NT2/D1 (cell line): ENCODE measurements around the gene ARL16.

Experiments used
- DNase-seq: peaks from one replicate; pipeline ENCODE4 v3.0.0-alpha.2; 2011; ENCODE audit warnings: low read depth, low spot score
- H3K27me3 ChIP-seq: 2 replicates; pipeline ENCODE4 v1.6.0; 2011; ENCODE audit warnings: mild to moderate bottlenecking; ENCODE audit not compliant: insufficient read length, insufficient read depth
- H3K36me3 ChIP-seq: 2 replicates; pipeline ENCODE4 v1.6.1; 2011; ENCODE audit warnings: mild to moderate bottlenecking, low read length, mixed read lengths; ENCODE audit not compliant: insufficient read depth, insufficient read length
- H3K4me1 ChIP-seq: 2 replicates; pipeline ENCODE4 v1.5.1; 2011; ENCODE audit not compliant: insufficient read depth, insufficient read length
- H3K4me3 ChIP-seq: 2 replicates; pipeline ENCODE4 v1.5.1; 2011; ENCODE audit warnings: low read depth; ENCODE audit not compliant: insufficient read length
- H3K9ac ChIP-seq: 2 replicates; pipeline ENCODE4 v1.6.0; 2011; ENCODE audit warnings: low read depth; ENCODE audit not compliant: insufficient read length
- H3K9me3 ChIP-seq: 2 replicates; pipeline ENCODE4 v1.5.1; 2011; ENCODE audit warnings: mild to moderate bottlenecking, low read length; ENCODE audit not compliant: insufficient read depth
- SUZ12 ChIP-seq: IDR thresholded peaks from 2 replicates; pipeline ENCODE4 v1.6.1; 2011; ENCODE audit not compliant: insufficient read length, insufficient read depth; ENCODE audit errors: extremely low read depth
- YY1 ChIP-seq: IDR thresholded peaks from 2 replicates; pipeline ENCODE4 v1.6.1; 2011; ENCODE audit not compliant: insufficient read length, insufficient read depth
- ZNF274 ChIP-seq: IDR thresholded peaks from 2 replicates; pipeline ENCODE4 v1.6.1; 2011; ENCODE audit warnings: mild to moderate bottlenecking, low read depth, low read length

The ARL16 gene, protein sequence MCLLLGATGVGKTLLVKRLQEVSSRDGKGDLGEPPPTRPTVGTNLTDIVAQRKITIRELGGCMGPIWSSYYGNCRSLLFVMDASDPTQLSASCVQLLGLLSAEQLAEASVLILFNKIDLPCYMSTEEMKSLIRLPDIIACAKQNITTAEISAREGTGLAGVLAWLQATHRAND

DNA sequence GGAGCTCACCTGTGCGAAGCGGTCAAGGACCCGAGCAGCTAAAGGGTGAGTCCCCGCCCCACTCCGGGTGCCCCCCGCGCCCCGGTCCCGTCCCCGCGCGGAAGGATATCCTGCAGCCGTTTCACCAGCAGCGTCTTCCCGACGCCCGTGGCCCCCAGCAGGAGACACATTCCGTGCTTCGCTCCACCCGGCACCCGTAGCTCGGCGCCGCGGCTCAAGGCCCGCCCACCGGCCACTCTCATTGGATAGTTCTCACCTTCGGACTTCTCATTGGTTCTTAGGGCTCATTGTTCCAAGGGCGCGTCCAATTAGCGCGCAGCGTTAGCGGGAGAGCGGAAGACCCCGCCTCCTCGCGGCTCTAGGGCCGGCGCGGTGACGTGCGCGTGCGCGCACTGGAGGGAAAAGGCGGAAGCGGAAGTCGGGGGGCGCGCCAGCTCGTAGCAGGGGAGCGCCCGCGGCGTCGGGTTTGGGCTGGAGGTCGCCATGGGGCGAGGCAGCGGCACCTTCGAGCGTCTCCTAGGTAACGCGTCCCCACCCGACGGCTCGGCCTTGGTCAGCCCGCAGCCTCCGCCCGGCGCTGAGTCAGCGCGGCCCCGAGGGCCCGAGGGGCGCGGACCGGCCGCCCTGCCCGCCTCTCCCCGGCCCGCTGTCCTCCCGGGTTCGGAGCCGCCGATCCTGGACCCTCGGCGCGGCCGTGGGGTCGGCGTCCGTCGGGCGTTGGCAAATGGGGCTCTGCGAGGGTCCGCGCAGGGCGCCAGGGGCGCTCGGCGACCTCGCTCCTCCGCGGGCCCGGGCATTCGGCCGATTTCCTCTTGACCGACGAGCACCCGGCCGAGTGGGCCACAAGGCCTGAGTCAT is at the start of gene ARL16, which contains the start of gene HGS:
ARL16 (minus strand) TSS at position 214 of the 858 bp plus-strand sequence; CDS start at position 170, 44 bp downstream.
HGS (plus strand) TSS at position 428 of the 858 bp plus-strand sequence; CDS start at position 484, 56 bp downstream.
- Histone ChIP-seq H3K9me3 (no peaks in the 10 kb centered on the region), H3K4me1 (peaks cover 14% of the 10 kb centered on the region), H3K9ac (peak within 1 kb of the TSS; percentile 99), H3K4me3 (peak within 1 kb of the TSS; percentile 97), H3K36me3 (peaks cover 67% of the 10 kb centered on the region), H3K27me3 (no peaks in the 10 kb centered on the region)
- DNase-seq = peak; percentile 96
- TF ChIP-seq SUZ12 = no peak

GRCh38 chr17:81727324-81728031 is 43.9 kb upstream of the ARL16 start:
- TF ChIP-seq SUZ12 (no peak), ZNF274 (no peak), YY1 (no peak)
- DNase-seq = no peak
- H3K4me3 ChIP-seq = no peak overlapping the region
- H3K9me3 ChIP-seq = no peaks in the 10 kb centered on the region
- no peaks in the 10 kb centered on the region for H3K27me3 ChIP-seq
- peaks cover 7% of the 10 kb centered on the region for H3K4me1 ChIP-seq
- H3K36me3 ChIP-seq = no peaks in the 10 kb centered on the region
- no peak overlapping the region for H3K9ac ChIP-seq

GRCh38 chr17:81726004-81726403 is 42.4 kb upstream of the ARL16 start:
- Histone ChIP-seq H3K36me3 (no peaks in the 10 kb centered on the region), H3K9ac (no peak overlapping the region), H3K27me3 (no peaks in the 10 kb centered on the region), H3K4me3 (no peak overlapping the region), H3K9me3 (no peaks in the 10 kb centered on the region), H3K4me1 (peaks cover 8% of the 10 kb centered on the region)
- DNase-seq = no peak
- no peak for TF ChIP-seq SUZ12
- no peak for TF ChIP-seq YY1

DNA sequence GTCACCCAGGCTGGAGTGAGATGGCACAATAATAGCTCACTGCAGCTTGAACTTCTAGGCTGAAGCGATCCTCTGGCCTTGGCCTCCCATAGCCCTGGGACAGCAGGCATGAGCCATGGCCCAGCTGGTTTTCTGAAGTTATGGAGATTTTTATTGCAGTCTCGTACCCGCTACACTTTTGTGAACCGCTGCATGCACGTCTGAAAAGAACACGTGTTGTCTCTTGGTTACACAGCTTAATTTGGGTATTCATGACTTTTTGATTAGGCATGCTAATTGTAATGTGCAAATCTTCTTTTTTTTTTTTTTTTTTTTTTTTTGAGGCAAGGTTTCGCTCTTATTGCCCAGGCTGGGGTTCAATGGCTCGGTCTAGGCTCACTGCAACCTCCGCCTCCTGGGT is 41.8 kb upstream of the ARL16 start:
- no peaks in the 10 kb centered on the region for H3K27me3 ChIP-seq
- TF ChIP-seq ZNF274 (no peak), SUZ12 (no peak), YY1 (no peak)
- no peak for DNase-seq

DNA sequence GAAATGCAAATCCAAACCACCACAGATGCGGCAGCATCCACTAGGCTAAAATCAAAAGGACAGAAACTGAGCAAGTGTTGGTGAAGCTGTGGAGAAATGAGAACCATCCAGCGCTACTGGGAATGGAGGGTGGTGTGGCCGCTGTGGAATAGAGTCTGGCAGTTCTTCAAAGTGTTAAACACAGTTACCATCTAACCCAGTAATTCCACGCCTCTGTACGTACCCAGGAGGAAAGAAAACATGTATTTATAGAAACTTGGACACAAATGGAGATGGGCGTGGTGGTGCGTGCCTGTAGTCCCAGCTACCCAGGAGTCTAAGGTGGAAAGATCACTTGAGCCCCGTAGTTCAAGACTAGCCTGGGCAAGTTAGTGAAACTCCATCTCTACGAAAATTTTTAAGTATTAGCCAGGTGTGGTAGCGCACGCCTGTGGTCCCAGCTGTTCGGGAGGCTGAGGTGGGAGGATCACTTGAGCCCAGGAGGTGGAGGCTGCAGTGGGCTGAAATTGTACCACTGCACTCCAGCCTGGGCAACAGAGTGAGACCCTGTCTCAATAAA is 40.1 kb upstream of the ARL16 start:
- no peak for DNase-seq
- Histone ChIP-seq H3K36me3 (peaks cover 14% of the 10 kb centered on the region), H3K27me3 (no peaks in the 10 kb centered on the region), H3K4me3 (no peak overlapping the region), H3K9me3 (no peaks in the 10 kb centered on the region), H3K4me1 (peaks cover 8% of the 10 kb centered on the region), H3K9ac (no peak overlapping the region)
- TF ChIP-seq YY1 (no peak), SUZ12 (no peak), ZNF274 (no peak)

More for the DNA sequence above, 41.8 kb upstream of the ARL16 start:
- Histone ChIP-seq H3K9ac (no peak overlapping the region), H3K9me3 (no peaks in the 10 kb centered on the region), H3K4me3 (no peak overlapping the region), H3K4me1 (peaks cover 8% of the 10 kb centered on the region), H3K36me3 (peaks cover 1% of the 10 kb centered on the region)

- no peak for TF ChIP-seq SUZ12
- no peak for TF ChIP-seq ZNF274
- TF ChIP-seq YY1 = no peak
- H3K27me3 ChIP-seq = no peaks in the 10 kb centered on the region
Observed at GRCh38 chr17:81722184-81723120, 38.9 kb upstream of the ARL16 start.

More at GRCh38 chr17:81722184-81723120, 38.9 kb upstream of the ARL16 start:
- Histone ChIP-seq H3K4me1 (peaks cover 8% of the 10 kb centered on the region), H3K9ac (peak overlapping the region; percentile 56), H3K9me3 (no peaks in the 10 kb centered on the region), H3K36me3 (peaks cover 24% of the 10 kb centered on the region), H3K4me3 (no peak overlapping the region)
- DNase-seq = no peak
